Measurements from ENCODE around the gene VPS13D.

VPS13D gene

DNA sequence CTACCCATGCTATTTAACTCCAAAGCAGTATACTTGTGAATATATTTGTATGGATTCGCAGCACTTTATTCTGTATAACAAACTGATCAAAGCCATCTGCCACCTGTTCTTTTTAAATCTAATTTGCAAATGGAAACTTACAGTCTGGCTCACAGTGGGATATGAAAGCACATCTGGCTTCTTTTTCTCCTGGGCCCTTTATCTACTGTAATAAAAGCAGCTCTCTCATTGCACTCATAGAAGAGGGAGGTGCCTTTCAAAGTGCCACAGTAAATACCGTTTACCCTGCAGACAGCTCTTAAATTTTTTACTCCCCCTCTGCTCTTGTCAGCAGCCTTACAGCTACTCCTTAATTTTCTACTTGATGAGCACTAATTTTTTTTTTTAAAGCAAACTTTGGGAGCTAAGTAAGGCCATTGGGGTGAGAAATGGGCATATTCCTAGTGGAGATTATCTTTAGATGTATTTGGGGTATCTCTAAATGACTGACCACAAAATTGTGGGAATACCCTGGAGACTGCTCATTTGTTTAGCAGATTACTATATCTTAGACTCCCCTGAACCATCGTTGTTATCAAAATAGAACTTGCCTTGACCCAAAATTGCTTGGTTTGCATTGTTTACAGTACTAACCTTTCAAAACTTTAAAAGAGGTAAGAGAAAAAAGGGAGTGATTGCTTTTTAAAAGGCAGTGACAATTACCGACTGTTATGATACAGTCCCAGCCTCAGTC lies 110.1 kb downstream of the VPS13D start:
- DNase-seq (ENCODE audit: low spot score) = peak; percentile 30

DNA sequence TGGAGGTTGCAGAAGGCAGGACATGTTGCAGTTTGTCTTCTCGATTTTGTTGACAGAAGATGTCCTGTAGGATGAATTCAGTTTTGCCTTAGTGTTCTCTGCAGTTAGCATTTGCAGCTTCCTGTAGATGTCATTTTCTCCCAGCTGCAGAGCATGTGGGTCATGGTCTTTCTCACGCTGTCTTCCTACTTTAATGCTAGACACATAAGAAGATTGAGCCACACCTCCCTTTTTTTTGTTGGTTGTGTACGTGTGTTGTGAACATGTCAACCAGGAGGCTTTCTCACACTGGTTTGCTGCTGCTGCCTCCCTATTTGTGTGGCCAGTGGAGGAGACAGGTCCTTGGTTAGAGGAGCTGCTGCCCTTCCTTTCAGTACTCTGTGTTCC lies 110.7 kb downstream of the VPS13D start:
- no peak for DNase-seq (ENCODE audit: low spot score)

DNA sequence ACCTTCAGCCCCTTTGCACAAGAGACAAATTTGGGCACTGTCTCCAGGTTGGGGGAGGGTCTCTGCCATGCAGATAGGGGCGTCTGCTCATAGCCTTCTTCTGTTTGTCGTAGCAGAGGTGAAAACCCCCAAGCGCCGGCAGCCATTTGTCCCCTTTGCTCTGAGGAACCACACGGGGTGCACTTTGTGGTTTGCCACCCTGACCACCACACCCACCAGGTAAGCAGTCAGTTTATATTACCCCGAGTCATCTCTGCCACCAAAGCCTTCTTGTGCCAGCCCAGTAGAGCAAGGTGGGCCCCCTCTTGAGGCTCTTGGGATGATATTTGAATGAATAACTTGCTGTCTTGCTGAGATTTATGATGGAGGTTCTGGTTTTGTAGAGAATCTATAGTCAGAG lies 111.8 kb downstream of the VPS13D start:
- DNase-seq (ENCODE audit: low spot score) = no peak

DNA sequence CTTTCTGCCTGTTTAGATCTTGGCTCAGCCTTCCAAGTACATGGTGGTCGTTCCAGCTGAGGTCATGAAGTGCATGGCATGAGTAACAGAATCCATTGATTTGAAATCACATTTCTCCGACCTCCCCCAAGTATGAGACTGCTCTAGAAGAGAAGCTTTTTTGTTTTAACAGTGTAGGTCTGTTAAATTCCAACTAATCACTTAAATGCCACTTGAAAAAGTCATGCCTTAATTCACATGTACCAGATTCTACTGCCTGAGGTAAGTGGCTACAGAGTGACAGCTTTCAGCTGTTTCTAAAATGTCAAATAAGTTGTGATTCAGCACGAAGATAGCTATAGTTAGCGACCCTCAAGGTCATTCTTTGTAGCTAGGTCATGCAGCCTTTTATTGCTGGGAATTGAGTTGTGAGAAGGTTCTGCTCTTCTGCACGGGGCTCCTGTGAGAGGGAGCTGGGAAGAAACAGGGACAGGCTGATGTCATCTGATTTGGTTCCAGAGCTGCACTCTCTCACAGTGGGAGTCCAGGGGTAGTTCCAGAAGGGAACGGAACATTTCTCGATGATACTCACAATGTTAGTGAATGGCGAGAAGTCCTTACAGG lies 112.7 kb downstream of the VPS13D start:
- DNase-seq (ENCODE audit: low spot score) = no peak

DNA sequence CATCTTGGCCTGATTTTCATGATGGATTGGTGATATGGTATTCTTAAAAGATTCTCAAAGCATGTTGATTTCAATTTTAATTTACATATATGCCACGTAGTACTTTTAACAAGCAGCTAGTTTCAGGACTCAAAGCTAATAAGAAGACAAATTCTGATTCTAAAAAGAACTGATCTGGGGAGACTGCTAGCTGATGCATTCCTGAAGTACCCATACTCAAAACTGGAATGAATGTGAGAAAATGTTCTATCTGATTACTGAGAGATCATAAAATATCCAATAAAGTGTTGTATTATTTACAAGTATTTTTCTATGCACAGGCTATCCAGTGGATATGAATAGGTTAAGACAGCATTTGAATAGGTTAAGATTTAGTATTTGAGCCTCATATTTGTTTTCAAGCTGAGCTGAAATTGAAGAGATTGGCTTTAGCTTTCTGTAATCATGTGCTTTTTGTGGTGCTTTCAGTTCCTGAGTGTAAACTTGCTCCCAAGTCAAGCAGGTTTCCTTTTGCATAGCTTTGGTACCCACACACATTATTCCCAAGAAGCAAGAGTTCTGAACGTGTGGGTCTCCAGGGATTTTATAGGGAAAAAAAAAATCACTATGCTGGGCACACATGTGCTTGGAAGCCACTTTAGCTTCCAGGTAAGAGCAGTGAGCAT lies 114.1 kb downstream of the VPS13D start:
- no peak for DNase-seq (ENCODE audit: low spot score)

DNA sequence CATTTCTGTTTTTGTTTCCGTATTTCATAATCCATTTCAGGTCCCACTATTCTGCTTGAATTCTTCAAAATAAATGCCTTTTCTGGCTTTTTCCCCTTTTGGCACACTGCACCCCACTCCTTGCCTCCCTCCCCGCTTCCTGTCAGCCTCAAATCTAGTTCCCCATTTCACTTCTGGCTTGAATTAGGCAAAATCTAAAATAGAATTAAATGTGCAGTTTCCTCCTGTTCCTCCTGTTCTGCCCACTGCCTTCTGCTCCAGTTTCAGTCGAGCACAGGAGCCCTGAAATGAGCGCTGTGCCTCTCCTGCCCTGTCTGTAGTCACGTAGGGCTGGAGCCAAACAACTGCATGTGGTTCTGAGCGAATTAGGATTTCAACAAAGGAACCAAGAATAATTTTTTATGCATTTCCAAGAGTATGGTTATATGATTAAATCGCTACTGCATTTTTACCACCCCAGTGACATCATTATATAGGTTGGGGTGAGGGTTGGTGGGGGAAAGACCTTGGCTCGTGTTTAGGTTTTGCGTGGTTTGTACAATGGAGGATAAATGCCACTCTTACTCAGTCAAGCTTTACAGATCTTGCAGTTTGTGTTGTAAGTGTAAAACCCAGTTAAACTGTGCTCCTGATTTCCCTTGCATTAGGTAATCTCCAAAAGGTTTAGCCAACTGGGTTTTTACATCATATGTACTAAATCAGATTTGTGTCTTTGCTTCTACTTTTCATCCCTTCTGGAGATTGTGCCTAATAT lies 114.9 kb downstream of the VPS13D start:
- DNase-seq (ENCODE audit: low spot score) = peak; percentile 30

DNA sequence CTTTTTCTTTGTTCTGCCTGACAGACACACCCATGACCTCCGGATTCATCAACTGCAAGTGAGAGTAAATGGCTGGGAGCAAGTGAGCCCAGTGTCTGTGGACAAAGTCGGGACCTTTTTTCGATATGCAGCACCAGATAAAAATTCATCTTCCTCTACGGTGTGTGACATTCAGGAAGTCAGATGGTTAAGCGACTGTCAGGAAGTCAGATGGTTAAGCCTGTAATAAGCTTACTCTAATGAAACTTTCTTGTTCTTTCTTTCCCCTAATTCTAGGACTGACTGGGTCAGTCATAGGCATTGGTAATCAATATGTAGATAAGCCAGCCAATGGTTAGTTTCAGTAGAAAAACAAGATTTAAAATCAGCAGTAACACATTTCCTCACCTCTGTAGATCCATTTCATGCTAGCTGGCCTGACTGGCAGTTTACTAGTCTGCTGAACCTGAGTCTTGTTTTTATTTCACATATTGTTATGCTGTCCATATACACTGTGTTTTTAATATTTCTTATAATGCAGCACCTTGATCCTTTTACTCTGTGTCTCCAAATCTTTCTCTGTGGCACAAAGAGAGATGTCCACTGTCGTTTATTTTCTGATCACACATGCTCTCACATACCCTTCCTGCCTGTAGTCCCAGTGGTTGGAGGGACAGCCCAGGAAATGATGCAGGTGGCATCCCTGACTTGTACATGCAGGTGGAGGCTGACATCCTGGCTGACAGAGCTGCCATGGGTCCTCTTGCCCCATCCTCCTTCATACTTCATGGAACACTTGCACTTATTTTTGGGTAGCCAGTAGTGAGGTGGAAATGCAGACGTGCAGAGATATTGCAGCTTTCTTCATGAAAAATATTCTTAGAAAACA lies 115.8 kb downstream of the VPS13D start:
- peak; percentile 33 for DNase-seq (ENCODE audit: low spot score)

DNA sequence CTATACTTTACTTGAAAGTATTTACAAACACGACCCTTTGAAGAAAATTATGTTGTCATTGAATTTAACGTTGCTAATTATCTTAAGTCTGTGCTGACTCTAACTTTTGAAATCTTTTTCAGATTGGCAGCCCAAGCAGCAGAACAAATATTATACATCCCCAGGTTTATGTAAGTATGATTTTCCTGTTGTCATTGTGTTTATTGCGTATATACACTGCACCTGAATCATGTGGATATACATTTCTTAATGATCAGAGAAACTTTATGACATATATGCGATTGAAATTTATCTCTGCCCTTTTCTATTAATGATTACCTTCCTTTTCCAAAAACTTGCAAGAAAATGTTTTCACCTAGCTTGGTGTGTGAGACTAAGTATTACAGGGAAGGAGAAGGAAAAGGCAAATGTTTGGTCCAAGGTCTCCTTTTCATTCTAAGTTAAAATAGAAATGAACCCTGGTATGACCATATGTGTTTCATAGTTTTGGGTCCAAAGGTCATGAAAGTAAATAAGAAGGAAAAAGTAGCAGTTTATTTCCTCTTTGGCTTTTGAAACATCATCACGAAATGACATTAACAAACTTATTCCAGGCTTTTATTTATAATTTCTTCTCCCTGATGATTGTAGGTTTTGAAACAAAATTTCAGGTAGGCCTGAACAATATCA lies 116.8 kb downstream of the VPS13D start:
- DNase-seq (ENCODE audit: low spot score) = no peak

DNA sequence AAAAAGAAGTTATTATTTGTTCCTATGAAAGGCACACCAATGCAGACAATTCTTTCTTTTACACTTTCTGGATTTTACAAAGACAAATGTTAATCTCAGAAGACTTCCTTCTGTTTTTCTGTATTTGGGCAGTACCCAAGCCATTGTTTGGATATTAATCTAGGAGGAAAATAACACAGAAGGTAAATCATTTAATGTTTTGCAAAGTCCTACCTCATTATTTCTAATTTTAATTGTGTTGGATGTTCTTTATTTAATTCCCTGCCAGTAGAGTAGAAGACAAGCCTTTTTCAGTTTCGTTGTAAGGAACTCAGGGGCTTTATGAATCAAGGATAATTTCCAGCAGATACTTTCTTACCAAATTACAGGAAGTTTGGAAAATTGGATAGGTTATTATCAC lies 118.3 kb downstream of the VPS13D start:
- no peak for DNase-seq (ENCODE audit: low spot score)

DNA sequence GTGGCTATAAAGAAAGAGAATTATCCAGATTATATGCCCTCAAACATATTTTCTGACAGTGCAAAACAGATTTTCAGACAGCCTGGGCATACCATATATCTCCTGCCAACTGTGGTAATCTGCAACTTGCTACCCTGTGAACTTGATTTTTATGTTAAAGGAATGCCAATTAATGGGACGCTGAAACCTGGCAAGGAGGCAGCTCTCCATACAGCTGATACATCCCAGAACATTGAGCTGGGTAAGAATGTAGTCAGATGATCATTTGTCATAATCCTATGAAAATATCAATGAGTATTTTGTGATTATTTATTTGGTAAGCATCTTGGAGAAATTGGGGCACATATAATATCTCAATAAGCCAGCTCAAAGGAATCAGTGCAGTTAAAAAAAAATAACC lies 124.2 kb downstream of the VPS13D start:
- no peak for DNase-seq (ENCODE audit: low spot score)

DNA sequence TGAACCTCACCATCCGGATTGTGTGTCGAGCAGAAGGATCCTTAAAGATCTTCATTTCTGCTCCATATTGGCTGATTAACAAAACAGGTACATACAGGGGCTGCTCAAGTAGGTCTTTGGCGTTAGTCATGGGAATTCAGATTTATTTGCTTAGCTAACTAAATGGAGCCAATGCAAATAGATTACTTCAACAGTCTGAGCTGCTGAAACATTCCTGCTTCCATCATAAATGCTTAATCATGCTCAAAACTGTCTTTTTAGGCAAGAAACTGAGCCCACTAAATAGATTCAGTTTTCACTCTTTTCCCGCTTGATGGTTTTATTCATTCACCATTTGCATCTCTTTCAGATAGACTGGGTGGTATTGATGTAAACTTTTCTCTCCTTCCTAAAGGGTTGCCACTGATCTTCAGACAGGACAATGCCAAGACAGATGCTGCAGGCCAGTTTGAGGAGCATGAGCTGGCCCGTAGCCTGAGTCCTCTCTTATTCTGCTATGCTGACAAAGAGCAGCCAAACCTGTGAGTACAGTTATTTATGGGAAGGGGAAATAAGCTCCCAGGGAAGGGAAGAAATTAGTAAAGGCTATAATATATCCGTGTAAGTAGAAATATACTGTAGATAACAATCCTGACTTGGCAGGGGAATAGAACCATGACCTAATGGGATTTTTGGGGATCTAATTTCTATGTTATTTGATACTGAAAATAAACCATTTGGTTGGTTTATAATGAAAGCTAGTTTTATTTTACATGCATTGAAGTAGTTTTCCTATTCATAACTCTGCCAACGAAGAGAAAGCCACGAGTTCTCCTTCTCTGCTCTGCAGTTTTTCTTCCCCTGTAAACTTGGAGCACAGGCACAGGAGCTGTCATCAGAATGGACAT lies 126.4 kb downstream of the VPS13D start:
- no peak for DNase-seq (ENCODE audit: low spot score)

DNA sequence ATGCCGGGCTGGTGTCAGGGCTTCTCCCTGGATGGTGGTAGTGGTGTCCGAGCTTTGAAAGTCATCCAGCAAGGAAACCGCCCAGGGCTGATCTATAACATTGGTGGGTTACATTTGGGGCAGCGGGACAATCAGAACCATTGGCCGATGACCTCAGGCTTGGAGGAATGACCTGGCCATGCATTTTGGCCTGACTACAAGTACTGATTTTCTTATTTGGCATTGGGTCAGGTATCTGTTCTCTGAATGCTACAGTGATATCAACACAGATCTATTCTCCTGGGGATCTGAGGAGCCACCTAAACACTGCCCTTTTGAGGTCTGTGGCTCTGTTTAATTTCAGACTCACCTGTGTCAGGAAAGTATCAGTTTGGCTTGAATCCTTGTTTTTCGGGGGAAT lies 128.7 kb downstream of the VPS13D start:
- DNase-seq (ENCODE audit: low spot score) = no peak

DNA sequence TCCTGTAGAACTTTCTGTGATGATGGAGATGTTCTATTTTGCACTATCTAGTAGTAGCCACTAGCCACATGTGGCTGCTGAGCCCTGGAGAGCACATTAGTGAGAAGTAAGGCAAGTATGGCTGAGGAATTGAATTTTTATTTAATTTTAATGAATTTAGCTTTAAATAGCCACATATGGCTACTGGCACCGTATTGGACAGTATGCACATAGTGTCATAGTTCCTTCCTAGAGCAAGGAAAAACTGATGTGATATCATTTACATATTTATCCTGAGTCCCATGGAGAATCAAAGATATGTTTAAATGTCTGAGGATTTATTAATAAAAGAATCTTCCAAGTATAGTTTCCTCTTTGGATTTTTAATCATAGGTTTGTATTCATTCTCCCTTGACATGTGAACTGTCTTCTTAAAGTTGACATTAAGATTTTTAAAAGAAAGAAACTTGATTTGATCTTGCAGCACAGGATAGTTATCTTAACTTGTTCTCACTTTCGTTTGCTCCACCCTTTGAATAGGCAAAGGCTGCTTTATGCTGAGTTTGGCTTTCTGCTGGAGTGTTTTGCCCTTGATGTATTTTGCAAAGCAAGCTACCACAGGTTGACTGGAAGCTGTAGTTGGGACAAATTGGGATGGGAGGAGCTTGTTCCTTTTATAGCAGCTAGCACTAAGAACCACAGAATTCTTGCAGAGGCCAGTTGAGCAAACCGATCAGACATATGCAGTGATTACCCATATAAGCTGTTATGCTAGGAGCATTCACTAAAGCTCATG lies 129.7 kb downstream of the VPS13D start:
- DNase-seq (ENCODE audit: low spot score) = no peak

DNA sequence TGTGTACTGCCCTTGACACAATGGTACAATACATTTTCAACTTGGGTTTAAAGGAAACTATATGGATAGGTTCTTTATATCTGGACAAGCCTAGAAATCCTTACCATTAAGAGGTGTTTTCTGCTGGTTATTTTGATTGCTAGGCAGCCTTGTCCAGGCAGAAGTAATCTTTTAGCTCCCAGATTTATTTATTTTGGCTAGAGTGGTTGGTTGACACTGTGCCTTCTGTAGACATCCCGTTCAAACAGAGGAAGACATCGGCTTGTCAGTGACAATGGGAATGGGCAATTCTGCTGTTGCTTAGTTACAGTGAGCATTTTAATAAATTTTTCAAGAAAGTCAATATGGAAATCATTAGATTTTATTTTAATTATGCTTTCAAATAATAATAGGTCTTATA lies 138.8 kb downstream of the VPS13D start:
- no peak for DNase-seq (ENCODE audit: low spot score)

DNA sequence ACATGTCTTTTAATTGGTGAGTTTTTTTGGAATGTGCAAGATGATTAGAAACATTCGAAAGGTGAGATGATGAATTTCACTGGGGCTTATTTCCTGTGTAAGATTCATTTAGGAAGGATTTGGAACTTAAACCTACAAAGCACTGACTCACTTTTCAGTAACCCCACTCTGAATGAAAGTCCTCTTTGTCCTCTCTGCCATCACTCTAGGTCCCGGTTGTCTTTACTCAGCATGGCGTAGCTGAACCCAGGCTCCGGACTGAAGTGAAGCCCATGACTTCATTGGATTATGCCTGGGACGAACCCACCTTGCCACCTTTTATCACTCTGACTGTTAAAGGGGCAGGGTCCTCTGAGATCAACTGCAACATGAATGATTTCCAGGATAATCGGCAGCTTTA lies 139.4 kb downstream of the VPS13D start:
- DNase-seq (ENCODE audit: low spot score) = no peak

DNA sequence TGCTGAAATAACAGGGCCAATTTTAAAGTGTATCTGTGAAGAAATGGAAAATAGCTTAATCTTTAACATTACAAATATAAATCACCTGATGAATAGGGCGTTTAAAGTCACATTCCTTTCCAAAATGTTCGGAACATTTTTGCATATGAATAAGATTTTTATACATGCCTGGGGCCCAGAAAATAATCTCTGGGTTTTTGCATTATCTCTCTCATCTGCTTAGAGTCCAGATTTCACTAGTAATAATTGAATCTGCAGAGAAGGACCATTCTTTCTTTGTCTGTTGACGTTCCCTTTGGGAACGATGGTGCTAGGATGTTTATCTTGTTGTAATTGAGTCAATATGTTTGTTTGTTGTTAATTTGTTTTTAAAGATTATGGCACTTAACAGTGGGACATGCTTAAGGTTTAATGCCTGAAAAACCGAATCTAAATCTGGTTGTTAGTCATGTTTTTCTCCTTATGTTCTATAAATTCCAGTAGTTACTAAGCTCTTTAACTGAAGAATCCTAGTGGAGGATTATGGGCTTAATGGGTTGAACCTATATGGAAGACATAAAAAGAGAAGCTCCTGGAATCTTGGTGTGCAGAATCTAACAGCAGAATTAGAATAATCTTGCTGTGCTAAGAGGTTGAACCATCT lies 140.6 kb downstream of the VPS13D start:
- no peak for DNase-seq (ENCODE audit: low spot score)

DNA sequence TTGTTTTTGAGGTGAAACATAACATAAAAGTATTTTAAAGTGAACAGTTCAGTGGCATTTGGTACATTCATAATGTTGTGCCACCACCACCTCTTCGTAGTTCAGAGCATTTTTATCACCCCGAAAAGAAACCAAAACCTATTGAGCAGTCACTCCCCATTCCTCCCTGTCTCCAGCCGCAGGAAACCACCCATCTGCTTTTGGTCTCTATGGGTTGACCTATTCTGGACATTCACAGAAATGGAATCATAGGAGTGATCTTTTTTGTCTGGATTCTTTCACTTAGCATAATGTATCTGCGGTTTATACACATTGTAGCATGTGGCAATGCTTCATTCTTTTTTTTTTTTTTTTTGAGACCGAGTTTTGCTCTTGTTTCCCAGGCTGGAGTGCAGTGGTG lies 141.2 kb downstream of the VPS13D start:
- DNase-seq (ENCODE audit: low spot score) = no peak

DNA sequence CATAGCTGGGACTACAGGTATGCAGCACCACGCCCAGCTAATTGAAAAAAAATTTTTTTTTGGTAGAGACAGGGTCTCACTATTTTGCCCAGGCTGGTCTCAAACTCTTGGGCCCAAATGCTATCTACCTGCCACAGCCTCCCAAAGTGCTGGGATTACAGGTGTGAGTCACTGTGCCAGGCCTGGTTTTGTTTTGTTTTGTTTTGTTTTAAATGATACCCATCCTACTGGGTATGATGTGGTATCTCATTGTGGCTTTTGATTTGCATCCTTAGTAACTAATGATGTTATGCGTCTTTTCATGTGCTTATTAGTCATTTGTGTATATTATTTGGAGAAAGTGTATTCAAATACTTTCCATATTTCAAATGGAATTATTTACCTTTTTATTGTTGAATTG lies 142.3 kb downstream of the VPS13D start:
- DNase-seq (ENCODE audit: low spot score) = no peak

DNA sequence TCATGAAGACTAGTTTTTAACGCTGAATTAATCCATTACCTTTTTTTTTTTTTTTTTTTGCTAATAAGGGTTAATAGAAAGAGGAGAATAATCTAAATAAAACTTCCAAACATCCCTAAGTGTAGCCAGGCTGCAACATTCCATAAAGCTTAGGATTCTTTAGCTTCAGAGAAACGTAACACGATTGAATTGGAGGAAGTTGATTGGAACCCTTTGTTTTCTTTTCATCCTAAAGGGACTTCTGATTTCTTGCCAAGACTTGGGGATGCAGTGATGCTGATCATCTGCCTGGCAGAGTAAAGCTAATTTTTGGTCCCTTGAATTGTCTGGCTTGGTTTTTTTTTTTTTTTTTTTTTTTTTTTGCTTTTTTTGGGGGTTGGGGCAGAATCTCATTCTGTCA lies 142.9 kb downstream of the VPS13D start:
- no peak for DNase-seq (ENCODE audit: low spot score)

All from NAMALWA (cell line).